Measurements from ENCODE around the gene EVI2B.
"Not testable (repeated sequence)": the region's sequence is repeated elsewhere in the genome, so short reads cannot be mapped to it uniquely, and the experiment has no call there.

Gene EVI2B

GRCh38 chr17:31310260-31310659 is 3.6 kb downstream of the EVI2B start:
- DNase-seq: no peak

DNA sequence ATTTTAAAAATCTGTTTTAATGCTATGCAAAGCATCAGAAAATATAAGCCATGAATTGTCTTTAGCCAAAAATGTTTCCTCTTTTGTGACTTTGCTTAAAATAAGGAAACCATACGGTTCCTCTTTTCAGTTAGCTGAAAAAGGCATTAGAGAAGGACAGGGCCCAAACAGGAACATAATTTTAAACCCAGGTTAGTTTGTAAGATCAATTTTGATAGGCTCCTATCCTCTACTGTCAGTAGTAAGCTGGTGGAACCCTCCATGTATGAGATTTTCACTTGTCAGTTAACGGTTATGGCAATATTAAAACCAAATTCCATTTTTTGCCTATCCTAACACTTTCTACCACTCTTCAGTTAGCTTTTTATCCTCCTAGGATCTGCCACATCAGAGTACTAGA is 4.3 kb downstream of the EVI2B start:
- no peak for DNase-seq

DNA sequence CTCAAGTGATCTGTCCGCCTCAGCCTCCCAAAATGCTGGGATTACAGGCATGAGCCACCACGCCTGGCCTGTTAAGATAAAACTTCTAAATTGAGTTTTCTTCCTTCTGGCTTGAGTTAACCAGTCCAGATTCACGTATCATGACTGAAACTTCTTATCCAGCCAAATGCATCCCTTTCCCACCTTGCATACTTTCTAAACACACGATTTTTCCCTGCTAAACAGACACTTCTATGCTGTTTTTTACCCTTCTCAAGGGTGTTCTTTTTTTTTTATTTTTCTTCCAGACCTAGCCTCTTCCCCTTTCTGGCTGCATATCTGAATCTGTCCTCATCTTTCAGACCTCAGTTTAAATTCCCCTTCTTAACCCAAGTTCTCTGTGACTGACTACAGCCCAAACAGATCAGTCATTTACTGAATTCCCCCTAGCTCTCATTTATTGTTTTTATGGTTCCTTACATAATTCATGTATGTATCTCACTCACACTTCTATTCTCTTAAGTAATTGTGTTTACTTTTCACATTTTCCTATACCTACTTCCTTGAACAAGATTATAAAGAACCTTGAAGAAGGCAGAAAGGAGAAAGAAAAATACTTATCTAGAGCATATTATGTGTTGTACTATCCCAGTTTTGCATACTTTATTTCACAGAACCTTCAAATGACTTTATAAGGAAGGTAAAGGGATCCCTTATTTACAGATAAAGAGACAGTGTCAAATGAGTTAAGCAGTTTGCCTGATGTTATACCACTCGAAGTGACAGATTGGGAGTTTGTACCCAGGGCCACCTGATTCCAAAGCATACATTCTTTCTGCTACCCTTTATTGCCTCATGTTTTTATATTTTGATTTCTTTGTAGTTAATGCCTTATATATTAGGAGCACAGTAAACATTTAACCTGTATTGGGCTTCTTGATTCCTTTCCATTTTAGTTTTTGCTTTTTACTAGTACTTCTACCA is 5.2 kb downstream of the EVI2B start:
- no peak for DNase-seq

DNA sequence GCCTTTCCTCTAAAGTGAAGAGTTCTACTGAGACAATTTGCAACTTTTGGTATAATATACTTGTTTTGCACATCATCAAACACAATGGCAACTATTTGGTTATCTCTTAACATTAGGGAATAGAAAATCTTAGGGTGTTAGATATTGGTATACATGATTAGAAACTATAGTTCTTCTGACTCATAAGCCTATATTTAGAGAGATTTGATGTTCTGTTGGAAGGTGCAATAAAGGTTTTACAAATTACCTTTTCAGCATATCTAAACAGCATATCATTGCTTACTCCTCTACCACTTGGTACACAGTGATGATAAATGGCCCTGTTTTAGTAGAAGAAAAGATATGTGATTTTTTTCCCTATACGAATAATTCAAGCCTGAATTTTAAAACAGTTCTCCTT is 6.2 kb downstream of the EVI2B start:
- DNase-seq: no peak

- DNase-seq: no peak
Observed at GRCh38 chr17:31299624-31300023, 14.2 kb downstream of the EVI2B start.

DNA sequence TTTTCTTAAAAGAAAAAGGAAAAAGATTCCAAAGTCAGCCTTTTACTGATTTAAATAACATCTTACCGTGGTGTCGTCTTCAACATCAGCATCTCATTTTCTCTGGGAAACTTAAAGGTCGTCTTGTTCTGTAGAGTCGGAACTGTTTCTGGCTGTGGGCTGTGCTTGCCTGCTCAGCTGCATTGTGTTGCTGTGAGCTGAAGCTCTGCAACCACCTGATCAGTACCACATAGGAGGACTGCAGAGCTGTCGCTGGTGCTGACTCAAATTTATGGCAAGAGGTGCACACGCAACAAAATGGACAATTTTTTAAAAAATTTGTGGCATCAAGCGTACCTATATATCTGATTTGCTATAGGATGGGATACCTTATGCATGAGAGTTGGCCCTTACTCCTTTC is 16.8 kb downstream of the EVI2B start, which contains the start of gene OMG:
Gene OMG, minus strand, starts transcription at position 150 of the 400 bp plus-strand sequence. CDS start 908 bp downstream, outside the sequence.
- DNase-seq: no peak

DNA sequence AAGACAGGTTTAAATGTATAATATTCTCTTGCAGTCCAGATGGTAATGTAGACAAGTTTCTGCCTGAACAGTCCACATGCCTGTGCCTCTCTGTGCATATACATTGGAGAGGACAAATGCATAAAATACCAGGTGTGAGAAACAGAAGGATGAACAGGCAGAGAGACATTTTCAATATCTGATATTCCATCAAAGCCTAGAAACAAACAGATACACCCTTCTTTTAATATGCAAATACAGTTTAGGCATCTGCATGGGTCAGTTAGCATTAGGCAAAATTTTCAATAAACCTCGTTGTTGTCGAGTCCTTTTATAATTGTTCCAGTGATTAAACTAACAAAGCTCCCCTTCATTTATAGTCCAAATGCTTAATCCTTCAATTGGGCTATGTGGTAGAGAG is 17.7 kb downstream of the EVI2B start:
- no peak for DNase-seq

DNA sequence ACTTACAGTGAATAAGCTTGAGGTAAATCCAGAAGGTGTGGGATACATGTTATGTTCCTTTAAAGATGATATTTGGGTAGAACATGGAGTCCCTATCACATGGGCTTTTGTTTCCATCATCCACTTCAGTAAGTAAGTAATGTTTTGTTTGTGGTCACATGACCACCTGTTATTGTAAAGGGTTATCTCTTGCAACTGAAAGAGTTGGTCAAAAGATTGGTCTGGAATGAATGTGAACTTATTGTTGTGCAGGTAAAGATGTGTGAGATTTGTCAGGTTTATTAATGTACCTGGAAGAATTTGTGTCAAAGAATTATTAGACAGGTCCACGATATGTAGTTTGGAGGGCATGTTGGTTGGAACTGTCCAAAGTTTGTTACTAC is 18.4 kb downstream of the EVI2B start:
- no peak for DNase-seq

DNA sequence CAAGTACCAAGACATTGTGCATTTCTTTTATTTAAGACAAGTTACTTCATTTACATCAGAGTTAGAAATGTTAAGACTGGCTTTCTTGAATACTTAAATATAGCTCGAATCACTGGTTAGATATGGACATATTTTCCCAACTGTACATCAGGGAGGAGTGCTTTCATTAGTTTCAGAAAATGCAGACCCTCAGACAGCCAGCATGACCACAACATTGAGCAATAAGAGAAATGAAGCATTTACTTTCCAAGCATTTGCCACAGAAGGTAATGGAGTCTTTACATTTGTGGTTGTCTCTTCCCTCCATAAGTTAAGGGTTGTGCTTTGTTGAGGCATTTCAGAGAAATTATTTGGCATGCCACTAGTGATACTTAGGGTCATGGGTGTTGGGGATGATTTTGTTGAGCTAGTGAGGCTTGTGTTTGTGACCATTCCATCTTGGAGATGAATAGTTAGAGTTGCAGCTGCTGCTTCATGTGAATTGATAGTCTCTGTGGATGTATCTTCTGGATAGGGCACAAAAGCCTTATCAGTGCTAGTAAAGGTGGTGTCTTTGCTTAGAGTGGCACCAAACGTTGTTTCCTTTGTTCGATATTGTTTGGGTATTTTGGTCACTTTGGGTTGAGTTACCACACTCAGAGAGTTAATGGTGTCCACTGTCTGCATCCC is 18.9 kb downstream of the EVI2B start:
- DNase-seq: no peak

- no peak for DNase-seq
Observed at GRCh38 chr17:31294231-31294630, 19.6 kb downstream of the EVI2B start.

DNA sequence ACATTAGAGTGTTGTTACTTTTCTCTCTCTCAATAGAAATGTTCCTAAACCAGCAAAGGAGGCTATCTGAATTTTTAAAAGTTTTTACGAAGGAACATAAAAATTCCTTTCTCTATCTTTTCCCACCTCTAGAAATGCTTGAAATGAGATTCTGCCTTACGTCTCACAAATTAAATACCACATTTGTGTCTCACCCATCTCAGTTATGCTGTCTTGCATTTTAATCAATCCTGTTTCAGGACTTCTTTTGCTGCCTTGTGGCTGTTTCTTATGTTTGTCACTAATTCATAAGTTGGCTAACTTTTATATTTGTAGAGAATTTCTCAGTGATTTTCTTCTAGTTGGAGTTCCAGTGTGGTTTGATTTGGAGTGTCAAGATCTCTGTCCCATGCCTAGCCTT is 20.3 kb downstream of the EVI2B start:
- no peak for DNase-seq

DNA sequence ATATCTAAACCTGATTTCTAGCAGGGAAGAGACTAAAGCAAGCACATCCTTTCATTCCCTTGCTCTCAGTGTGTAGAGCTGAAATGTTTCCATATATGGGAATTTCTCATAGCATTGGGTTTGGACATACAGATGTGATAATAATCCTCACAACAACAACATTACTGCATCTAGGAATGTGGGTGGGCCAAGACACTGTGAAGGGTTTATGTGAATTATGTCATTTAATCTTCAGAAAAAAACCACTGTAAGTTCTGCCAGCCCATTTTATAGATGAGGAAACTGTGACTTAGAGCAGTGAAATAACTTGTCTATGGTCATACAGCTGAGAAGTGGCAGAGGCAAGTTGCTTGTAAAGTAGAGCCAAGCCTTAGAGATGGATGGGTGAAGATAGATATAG is 22.0 kb downstream of the EVI2B start:
- DNase-seq: no peak

- no peak for DNase-seq
Observed at GRCh38 chr17:31289790-31290189, 24.1 kb downstream of the EVI2B start.

DNA sequence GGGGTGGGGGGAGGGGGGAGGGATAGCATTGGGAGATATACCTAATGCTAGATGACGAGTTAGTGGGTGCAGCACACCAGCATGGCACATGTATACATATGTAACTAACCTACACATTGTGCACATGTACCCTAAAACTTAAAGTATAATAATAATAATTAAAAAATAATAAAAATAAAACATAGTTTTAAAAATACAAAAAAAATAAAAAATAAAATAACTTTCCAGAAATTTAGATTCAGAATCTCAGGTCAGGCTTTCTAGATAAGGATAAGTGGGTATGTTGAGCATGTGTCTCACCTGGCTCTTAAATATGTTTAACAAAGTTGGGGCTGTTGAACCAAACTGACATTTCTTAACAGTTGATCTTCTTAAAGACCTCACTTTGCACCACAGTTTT is 25.9 kb downstream of the EVI2B start:
- DNase-seq: not testable (repeated sequence)

DNA sequence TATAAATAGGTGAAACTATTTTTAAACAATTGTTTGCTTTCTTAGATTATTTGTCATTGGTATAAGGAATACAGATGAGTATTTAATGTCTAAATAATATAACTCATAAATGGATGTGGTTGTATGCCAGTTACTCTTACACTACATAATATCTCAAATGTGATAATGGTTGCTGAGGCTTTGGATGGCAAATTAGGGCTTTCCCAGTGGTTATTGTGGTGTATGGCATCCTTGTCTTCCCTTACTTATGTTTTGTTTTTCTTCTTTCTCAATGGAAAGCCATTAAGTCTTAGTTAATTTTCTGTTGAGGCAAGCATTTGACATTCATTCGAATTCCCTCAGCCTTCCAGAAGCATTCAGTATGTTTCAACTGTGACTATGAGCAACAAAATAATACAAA is 27.3 kb downstream of the EVI2B start:
- DNase-seq: no peak

GRCh38 chr17:31283841-31284240 is 30.0 kb downstream of the EVI2B start:
- no peak for DNase-seq

- no peak for DNase-seq
Observed at GRCh38 chr17:31281061-31281460, 32.8 kb downstream of the EVI2B start.

GRCh38 chr17:31279401-31279800 is 34.5 kb downstream of the EVI2B start:
- no peak for DNase-seq

DNA sequence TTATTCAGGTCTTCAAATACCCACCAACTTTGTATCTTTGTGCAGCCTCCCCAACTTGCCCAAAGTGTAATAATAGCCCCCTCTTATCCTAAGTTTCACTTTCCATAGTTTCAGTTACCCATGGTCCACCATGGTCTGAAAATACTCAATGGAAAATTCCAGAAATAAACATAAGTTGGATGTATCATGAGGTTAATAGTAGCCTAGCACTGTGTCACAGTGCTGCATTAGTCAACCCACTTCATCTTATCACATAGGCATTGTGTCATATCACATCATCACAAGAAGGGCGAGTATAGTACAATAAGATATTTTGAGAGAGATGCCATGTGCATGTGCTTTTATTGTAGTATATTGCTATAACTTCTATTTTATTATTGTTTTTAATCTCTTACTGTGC is 38.7 kb downstream of the EVI2B start:
- DNase-seq: no peak

GRCh38 chr17:31274252-31274651 is 39.6 kb downstream of the EVI2B start:
- peak; percentile 21 for DNase-seq

GRCh38 chr17:31273516-31273915 is 40.3 kb downstream of the EVI2B start:
- DNase-seq: no peak

GRCh38 chr17:31272803-31273202 is 41.1 kb downstream of the EVI2B start:
- no peak for DNase-seq

GRCh38 chr17:31272236-31272635 is 41.6 kb downstream of the EVI2B start:
- no peak for DNase-seq

DNA sequence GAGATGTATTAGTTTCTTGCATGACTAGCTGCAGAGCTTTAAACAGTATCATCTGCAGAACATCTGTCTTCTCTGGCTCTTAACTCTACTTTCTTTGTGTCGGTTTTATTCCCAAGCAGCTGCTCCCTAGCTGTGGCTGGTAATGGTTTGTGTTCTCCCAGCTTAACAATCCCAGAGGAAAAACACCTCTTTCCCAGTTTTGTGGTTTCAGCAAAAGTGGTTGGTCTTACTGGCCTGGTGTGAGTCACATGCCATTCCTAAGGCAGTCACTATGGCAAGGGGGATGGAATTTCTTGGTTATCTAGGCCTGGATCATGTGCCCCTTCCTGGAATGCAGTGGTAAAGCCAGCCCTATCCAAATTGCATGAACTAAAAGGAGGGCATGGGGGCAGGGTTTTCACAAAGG is 44.3 kb downstream of the EVI2B start:
- DNase-seq: no peak

Data from NCI-H1436 treated with DMSO at 0.1 percent for 48 hours (cell line).